Muscle of back (tissue), 3 donors: ENCODE measurements around the gene RMP24.
"Not testable (repeated sequence)": the region's sequence is repeated elsewhere in the genome, so short reads cannot be mapped to it uniquely, and the experiment has no call there.

Experiments used
- DNase-seq, 3 donors: peaks; one replicate each; pipeline versions ENCODE4 v3.0.0 to v3.0.0-alpha.2; 2013

Gene RMP24

DNA sequence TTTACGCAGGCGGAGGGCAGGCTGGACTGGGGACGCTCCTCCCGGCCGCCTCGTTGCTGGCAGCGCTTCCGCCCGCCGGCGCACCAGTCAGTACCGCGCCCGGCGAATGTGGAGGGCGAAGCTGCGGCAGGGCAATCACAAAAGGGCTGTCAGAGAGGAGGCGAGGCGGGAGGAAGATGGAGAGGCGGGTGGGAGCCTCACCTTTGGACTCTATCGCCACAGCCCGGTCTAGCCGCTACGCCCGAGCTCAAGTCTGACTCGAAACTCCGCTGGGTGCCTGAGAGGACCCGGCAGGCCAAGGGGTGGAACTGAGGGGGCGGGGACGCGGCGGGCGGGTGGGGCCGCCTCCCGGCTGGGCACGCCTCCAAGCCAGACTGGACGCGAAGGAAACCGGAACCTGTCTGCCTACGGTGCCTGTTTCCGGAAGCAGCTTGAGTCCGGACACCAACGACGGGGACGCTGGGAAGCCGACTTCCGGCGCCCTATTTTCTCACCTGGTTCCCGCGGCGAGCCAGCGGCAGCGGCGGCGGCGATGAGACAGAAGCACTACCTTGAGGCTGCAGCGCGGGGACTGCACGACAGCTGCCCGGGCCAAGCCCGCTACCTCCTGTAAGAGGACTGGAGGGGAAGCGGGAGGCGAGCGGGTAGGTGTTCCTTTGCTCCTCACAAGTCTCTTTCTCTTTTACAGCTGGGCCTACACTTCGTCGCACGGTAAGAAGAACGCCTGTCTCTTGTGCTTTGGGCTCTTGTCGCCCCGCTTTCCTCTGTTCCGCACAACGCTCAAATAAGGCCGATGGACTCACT is at the start of gene RMP24:
Gene RMP24 (plus strand): TSS at position 483 of the 804 bp plus-strand sequence.
- peak; percentile 96 to 97 (median 96) for DNase-seq

DNA sequence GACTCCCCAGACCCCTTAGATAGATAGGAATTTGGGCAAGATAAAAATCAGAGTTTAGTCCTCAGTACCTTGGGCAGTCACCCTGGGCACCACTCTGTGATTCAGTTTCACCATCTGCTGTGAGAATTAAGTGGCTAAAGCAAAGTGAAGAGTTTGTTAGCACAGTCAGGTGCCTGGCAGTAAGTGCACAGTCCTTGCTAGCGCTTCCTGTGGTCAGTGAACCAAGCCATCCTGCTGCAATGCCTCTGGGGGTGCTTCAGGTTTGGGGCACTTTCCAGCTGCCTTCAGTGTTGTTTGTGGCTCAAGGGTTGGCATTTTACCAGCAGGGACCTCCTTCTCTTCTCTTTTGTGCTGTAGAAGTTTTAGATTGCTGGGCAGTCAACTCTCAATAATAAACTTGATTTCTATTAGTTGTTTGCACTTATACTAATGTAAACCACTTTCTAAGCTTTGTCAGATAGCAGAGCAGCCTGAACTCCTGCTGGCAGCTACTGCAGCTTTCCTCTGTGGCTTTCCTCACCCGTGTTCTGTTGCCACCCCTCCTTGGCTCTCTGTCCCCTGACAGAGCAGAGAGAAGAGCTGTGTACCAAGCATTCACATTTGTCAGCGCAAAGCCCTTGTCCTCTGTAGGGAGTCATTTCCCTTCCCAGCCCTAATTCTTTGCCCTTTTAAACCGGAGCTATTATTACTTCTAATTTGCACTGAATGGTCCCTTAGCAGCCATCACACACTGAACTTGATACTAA is 48.4 kb upstream of the RMP24 start:
- DNase-seq: no peak

DNA sequence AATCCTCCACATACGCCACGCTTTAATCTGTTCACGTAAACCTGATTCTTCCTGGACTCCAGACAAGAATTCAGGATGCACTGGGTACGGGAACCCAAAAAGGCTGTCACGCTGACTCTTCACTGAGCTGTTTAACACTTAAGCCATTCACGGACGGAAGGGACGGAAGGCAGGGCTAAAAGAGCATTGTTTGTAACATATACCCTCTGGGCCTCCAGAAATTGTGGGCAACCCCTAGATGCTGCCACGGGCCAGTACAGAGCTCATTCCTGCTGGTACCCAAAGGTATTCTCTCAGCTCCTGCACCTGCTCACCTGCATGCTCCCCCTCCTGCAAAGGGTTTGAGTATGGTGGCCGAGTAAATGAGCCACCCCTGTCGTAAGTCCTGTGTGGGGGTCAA is 45.6 kb upstream of the RMP24 start:
- DNase-seq: no peak

- DNase-seq: no peak
Observed at GRCh38 chr18:35927430-35927829, 45.0 kb upstream of the RMP24 start.

DNA sequence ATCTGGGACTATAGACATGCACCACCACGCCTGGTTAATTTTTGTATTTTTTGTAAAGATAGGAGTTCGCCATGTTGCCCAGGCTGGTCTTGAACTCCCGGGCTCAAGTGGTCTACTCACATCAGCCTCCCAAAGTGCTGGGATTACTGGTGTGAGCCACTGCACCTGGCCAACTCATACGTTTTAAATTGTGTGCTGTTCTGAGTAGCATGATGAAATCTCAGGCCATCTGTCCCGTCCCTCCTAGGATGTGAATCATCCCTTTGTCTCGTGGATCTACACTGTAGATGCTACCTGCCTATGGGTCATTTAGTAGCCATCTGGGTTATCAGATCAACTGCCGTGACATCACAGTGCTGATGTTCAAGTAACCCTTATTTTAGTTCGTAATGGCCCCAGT is 38.5 kb upstream of the RMP24 start:
- no peak for DNase-seq

GRCh38 chr18:35934891-35935290 is 37.6 kb upstream of the RMP24 start:
- DNase-seq: no peak

DNA sequence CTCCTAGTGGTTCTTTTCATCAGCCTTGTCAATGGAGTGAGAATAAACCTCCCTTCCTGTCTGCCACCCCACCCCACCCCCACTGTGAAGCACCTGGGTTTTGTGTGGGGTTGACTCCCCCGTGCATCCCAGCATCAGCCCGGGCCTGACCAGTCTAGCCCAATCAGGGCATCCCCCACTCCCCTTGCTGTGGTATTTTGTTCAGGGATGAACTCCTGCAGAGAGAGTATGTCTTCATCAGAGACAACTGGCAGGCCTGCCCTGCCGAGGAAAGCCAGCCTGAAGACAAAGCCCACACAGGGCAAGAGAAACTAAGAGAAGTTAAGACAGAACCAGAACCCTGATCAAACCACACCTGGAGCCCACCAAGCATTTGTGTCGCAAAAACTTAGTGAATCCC is 36.7 kb upstream of the RMP24 start:
- no peak for DNase-seq

GRCh38 chr18:35936951-35937350 is 35.5 kb upstream of the RMP24 start:
- DNase-seq: no peak

- DNase-seq: no peak
Observed at GRCh38 chr18:35938158-35938557, 34.3 kb upstream of the RMP24 start.

DNA sequence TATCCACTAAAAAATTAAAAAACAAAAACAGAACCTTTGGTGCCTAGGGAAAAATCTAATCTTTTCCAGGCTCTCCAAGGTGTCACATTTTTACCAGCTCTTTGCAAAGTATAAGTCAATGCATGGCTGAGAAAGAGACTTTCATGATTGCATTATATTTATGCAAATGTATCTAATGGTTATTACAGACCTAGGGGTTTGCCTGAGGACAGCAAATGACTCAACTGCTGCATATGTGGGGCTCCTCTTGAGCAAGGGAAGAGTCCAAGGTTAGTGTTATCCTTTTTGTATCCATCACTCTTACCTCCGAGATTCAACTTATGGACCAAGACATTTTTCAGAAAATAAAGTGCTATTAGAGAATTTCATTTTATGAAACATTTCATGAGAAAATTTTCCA is 33.9 kb upstream of the RMP24 start:
- no peak for DNase-seq

- no peak for DNase-seq
Observed at GRCh38 chr18:35939138-35939537, 33.3 kb upstream of the RMP24 start.

- DNase-seq: no peak
Observed at GRCh38 chr18:35941299-35941698, 31.2 kb upstream of the RMP24 start.

GRCh38 chr18:35942133-35942532 is 30.3 kb upstream of the RMP24 start:
- no peak for DNase-seq

- no peak for DNase-seq
Observed at GRCh38 chr18:35942661-35943060, 29.8 kb upstream of the RMP24 start.

DNA sequence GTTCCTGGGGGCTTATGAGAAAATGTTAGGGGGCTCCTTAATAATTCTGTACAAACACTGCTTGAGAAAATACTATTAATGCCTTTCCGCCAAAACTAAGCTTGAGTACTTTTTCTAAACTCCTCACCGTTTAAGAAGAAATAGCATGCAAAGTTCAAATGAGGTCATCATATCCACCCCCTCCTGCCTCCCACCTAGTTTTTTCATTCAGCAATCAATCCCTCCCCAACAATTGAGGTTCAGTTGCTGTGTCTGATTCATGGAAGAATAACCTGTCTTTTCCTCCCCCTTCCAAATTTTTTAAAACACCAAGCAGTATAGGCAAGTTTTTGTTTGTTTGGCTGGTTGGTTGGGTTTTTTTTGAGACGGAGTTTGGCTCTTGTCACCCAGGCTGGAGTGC is 24.4 kb upstream of the RMP24 start:
- no peak for DNase-seq

GRCh38 chr18:35949090-35949489 is 23.4 kb upstream of the RMP24 start:
- DNase-seq: no peak

DNA sequence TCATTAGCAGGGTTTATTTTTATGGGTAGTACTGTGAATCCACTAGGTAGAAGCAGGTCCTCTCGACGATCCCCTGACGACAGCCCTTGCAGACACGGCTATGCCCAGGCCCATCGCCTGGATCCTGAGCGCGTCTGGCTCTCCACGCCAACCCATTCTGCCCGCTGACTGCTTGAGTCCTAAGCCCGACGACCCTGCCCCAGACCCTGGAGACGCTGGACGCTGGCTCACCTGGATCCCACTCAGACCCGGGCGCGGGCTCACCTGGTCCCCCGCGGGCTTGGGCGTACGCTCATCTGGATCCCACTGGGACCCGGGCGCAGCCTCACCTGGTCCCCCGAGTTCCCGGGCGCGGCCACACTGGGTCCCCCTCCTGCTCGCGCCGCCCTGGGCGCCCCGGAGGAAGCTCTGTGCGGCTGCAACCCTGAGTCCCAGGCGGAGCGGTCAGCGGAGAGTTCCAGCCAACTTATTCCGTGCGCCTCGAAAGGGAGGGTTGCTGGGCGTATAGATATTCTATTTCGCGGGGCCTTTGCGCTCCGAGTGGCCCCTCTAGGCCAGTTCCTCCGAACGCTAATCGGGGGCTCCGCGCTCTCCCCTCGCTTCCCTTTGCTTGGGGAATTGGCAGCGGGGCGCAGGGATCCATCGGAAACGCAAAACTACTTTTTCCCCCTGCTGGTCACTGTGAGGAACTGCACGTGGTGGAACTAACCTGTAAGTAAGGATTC is 22.4 kb upstream of the RMP24 start:
- DNase-seq: peak; percentile 54 to 86 (median 73)

DNA sequence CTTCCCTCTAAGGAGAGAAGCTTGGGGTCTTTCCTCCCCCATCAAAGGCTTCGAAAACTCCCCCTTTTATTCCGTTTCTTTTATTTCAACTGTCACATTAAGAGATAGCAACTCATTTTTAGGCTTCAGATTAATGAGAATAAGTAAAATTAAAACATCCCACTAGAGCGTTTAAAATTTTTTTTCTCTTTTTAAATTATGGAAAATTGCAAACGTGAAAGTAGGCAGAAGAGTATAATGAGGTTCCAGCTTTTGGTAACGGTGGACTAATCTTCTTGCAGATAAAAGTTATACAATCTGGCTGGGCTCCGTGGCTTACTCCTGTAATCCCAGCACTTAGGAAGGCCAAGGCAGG is 21.9 kb upstream of the RMP24 start:
- DNase-seq: no peak

- DNase-seq: no peak
Observed at GRCh38 chr18:35953688-35954087, 18.8 kb upstream of the RMP24 start.

- DNase-seq: no peak
Observed at GRCh38 chr18:35956226-35956625, 16.3 kb upstream of the RMP24 start.

DNA sequence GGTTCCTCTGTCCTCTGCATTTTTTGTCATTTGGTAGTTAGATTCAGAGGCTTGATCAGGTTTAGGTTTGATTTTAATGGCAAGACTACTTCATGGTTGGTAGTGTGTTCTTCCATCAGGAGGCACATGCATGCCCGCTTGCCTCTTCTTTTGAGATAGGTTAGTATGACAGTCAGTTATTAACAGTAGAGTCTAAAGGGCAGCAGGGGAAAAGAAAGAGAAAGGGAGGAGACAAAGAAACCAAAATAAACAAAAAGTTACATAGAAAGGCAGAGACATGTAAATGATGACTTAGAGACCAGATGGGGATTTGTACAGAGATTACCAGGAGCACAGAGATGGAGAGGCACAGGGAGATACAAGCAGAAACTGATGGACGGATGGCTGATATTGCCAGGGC is 10.2 kb upstream of the RMP24 start:
- DNase-seq: no peak

DNA sequence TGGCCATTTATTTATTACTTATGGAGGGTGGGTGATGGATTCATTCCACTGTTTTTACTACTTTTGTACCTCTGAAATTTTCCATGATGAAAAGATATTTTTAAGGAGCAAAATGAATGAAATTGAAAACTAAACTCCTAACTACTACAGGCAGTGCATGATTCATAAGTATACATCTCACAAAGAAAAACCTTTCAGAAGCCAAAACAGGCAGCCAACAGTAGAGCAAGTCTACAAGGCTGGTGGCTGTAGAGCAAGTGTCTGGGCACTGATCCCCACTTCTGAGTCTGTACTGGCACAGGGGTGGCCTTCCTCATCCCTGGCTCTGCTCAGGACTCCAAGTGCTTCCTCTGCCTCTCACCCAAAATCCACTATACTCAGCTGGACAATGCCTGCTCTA is 8.2 kb upstream of the RMP24 start:
- DNase-seq: no peak

- not testable (repeated sequence) for DNase-seq
Observed at GRCh38 chr18:35967866-35968265, 4.6 kb upstream of the RMP24 start.
